Measurements from ENCODE around the gene CACNA1C. TPM values are rescaled to one million over a fixed set of nuclear protein-coding genes. Genes with fewer than 3 reads are reported as not detected.

Gene CACNA1C
- total RNA-seq, 2 donors from 2014 or later, result 0.84 to 10.2 TPM

GRCh38 chr12:2283480-2283879 lies 230.7 kb downstream of the CACNA1C start:
- Histone ChIP-seq H3K4me1 (no peaks in the 10 kb centered on the region), H3K9me3 (no peaks in the 10 kb centered on the region), H3K27ac (no peak overlapping the region), H3K27me3 (no peaks in the 10 kb centered on the region), H3K36me3 (no peaks in the 10 kb centered on the region), H3K4me3 (no peak overlapping the region), H3K9ac (ENCODE audit: low read depth in 2 of 2, low read length in 2 of 2) (no peak overlapping the region)
- intact Hi-C loops (cut with DNase I), result loop anchor here (10.0 kb wide), 1 partner anchor 301 kb away; no protein-coding TSS in a partner anchor
- no peak for TF ChIP-seq CTCF (IDR thresholded peaks at IDR 0.05)
- DNase-seq, result no peak

GRCh38 chr12:2283916-2284315 lies 231.1 kb downstream of the CACNA1C start:
- no peak for TF ChIP-seq CTCF (IDR thresholded peaks at IDR 0.05)
- no peak overlapping the region for H3K4me3 ChIP-seq
- no peaks in the 10 kb centered on the region for H3K27me3 ChIP-seq
- no peak overlapping the region for H3K9ac ChIP-seq (ENCODE audit: low read depth in 2 of 2, low read length in 2 of 2)
- H3K27ac ChIP-seq, result no peak overlapping the region
- no peaks in the 10 kb centered on the region for H3K36me3 ChIP-seq
- H3K4me1 ChIP-seq, result no peaks in the 10 kb centered on the region
- no peaks in the 10 kb centered on the region for H3K9me3 ChIP-seq
- no peak for DNase-seq
- intact Hi-C loops (cut with DNase I), result loop anchor here (2.0 to 10.0 kb wide), 2 partner anchors 227 to 301 kb away; no protein-coding TSS in a partner anchor

- DNase-seq, result no peak
- no peaks in the 10 kb centered on the region for H3K27me3 ChIP-seq
- no peaks in the 10 kb centered on the region for H3K9me3 ChIP-seq
- intact Hi-C loops (cut with DNase I), result loop anchor here (2.0 to 10.0 kb wide), 2 partner anchors 228 to 300 kb away; no protein-coding TSS in a partner anchor
- no peak overlapping the region for H3K27ac ChIP-seq
- H3K9ac ChIP-seq (ENCODE audit: low read depth in 2 of 2, low read length in 2 of 2), result no peak overlapping the region
- no peaks in the 10 kb centered on the region for H3K36me3 ChIP-seq
- TF ChIP-seq CTCF (IDR thresholded peaks at IDR 0.05), result no peak
- H3K4me3 ChIP-seq, result no peak overlapping the region
- no peaks in the 10 kb centered on the region for H3K4me1 ChIP-seq
These were observed 231.6 kb downstream of the CACNA1C start for GRCh38 chr12:2284321-2284813.

- TF ChIP-seq CTCF (IDR thresholded peaks at IDR 0.05), result peak; percentile 57
- no peaks in the 10 kb centered on the region for H3K36me3 ChIP-seq
- intact Hi-C loops (cut with DNase I), result loop anchor here (2.0 to 10.0 kb wide), 2 partner anchors 228 to 300 kb away; no protein-coding TSS in a partner anchor
- H3K9ac ChIP-seq (ENCODE audit: low read depth in 2 of 2, low read length in 2 of 2), result no peak overlapping the region
- peak; percentile 79 for DNase-seq
- H3K27ac ChIP-seq, result no peak overlapping the region
- H3K4me1 ChIP-seq, result no peaks in the 10 kb centered on the region
- no peaks in the 10 kb centered on the region for H3K27me3 ChIP-seq
- no peaks in the 10 kb centered on the region for H3K9me3 ChIP-seq
- no peak overlapping the region for H3K4me3 ChIP-seq
These were observed 232.1 kb downstream of the CACNA1C start for GRCh38 chr12:2284857-2285256.

GRCh38 chr12:2285462-2285861 lies 232.7 kb downstream of the CACNA1C start:
- no peaks in the 10 kb centered on the region for H3K4me1 ChIP-seq
- TF ChIP-seq CTCF (IDR thresholded peaks at IDR 0.05), result no peak
- DNase-seq, result no peak
- no peak overlapping the region for H3K27ac ChIP-seq
- H3K4me3 ChIP-seq, result no peak overlapping the region
- H3K9me3 ChIP-seq, result no peaks in the 10 kb centered on the region
- intact Hi-C loops (cut with DNase I), result loop anchor here (2.0 to 10.0 kb wide), 2 partner anchors 229 to 299 kb away; no protein-coding TSS in a partner anchor
- H3K36me3 ChIP-seq, result no peaks in the 10 kb centered on the region
- no peaks in the 10 kb centered on the region for H3K27me3 ChIP-seq
- H3K9ac ChIP-seq (ENCODE audit: low read depth in 2 of 2, low read length in 2 of 2), result no peak overlapping the region
